ENCODE data around the gene AKAIN1.

The AKAIN1 gene

GRCh38 chr18:5178519-5178918, 18.5 kb downstream of the AKAIN1 start:
- no peak for TF ChIP-seq CTCF (IDR thresholded peaks at IDR 0.05; ENCODE audit: extremely low read depth, missing control alignments)
- DNase-seq (ENCODE audit: low spot score) = no peak

GRCh38 chr18:5175378-5175777, 21.7 kb downstream of the AKAIN1 start:
- DNase-seq (ENCODE audit: low spot score) = no peak
- TF ChIP-seq CTCF (IDR thresholded peaks at IDR 0.05; ENCODE audit: extremely low read depth, missing control alignments) = no peak

GRCh38 chr18:5173646-5174045, 23.4 kb downstream of the AKAIN1 start:
- DNase-seq (ENCODE audit: low spot score) = no peak

GRCh38 chr18:5173236-5173635, 23.8 kb downstream of the AKAIN1 start:
- no peak for TF ChIP-seq CTCF (IDR thresholded peaks at IDR 0.05; ENCODE audit: extremely low read depth, missing control alignments)

More at GRCh38 chr18:5173646-5174045, 23.4 kb downstream of the AKAIN1 start:
- no peak for TF ChIP-seq CTCF (IDR thresholded peaks at IDR 0.05; ENCODE audit: extremely low read depth, missing control alignments)

GRCh38 chr18:5167831-5168230, 29.2 kb downstream of the AKAIN1 start:
- DNase-seq (ENCODE audit: low spot score) = no peak
- TF ChIP-seq CTCF (IDR thresholded peaks at IDR 0.05; ENCODE audit: extremely low read depth, missing control alignments) = no peak

More at GRCh38 chr18:5173236-5173635, 23.8 kb downstream of the AKAIN1 start:
- DNase-seq (ENCODE audit: low spot score) = no peak

GRCh38 chr18:5166606-5167280, 30.3 kb downstream of the AKAIN1 start:
- TF ChIP-seq CTCF (IDR thresholded peaks at IDR 0.05; ENCODE audit: extremely low read depth, missing control alignments) = no peak
- DNase-seq (ENCODE audit: low spot score) = no peak

GRCh38 chr18:5164903-5165302, 32.2 kb downstream of the AKAIN1 start:
- TF ChIP-seq CTCF (IDR thresholded peaks at IDR 0.05; ENCODE audit: extremely low read depth, missing control alignments) = no peak

More at GRCh38 chr18:5164903-5165302, 32.2 kb downstream of the AKAIN1 start:
- DNase-seq (ENCODE audit: low spot score) = no peak
